ENCODE data around the gene RFTN1.

The RFTN1 gene

GRCh38 chr3:16377196-16377595, 136.3 kb downstream of the RFTN1 start:
- Histone ChIP-seq H3K9me3 (no peaks in the 10 kb centered on the region), H3K36me3 (peaks cover 5 to 23% (median 6%) of the 10 kb centered on the region in 3 donors), H3K27me3 (no peaks in the 10 kb centered on the region), H3K27ac (no peak overlapping the region), H3K4me1 (peaks cover 0 to 21% (median 8%) of the 10 kb centered on the region in 4 donors), H3K4me3 (no peak overlapping the region)
- DNase-seq: no peak
- intact Hi-C loops (cut with DNase I; ENCODE audit: low total_unique reads): no loop called here
- no peak for TF ChIP-seq CTCF (IDR thresholded peaks at IDR 0.05)

GRCh38 chr3:16375891-16376290, 137.6 kb downstream of the RFTN1 start:
- TF ChIP-seq CTCF (IDR thresholded peaks at IDR 0.05): no peak
- peaks cover 0 to 34% (median 15%) of the 10 kb centered on the region in 4 donors for H3K4me1 ChIP-seq
- no peaks in the 10 kb centered on the region for H3K9me3 ChIP-seq
- H3K27ac ChIP-seq: no peak overlapping the region
- no peaks in the 10 kb centered on the region for H3K27me3 ChIP-seq
- no peak overlapping the region for H3K4me3 ChIP-seq
- peaks cover 5 to 23% (median 6%) of the 10 kb centered on the region in 3 donors for H3K36me3 ChIP-seq
- DNase-seq: no peak
- intact Hi-C loops (cut with DNase I; ENCODE audit: low total_unique reads): no loop called here

- DNase-seq: no peak
- Histone ChIP-seq H3K4me1 (peaks cover 0 to 44% (median 23%) of the 10 kb centered on the region in 4 donors), H3K27ac (no peak overlapping the region), H3K27me3 (no peaks in the 10 kb centered on the region), H3K9me3 (no peaks in the 10 kb centered on the region), H3K36me3 (peaks cover 5 to 23% (median 6%) of the 10 kb centered on the region in 3 donors), H3K4me3 (no peak overlapping the region)
- intact Hi-C loops (cut with DNase I; ENCODE audit: low total_unique reads): no loop called here
- TF ChIP-seq CTCF (IDR thresholded peaks at IDR 0.05): no peak
These were observed 138.6 kb downstream of the RFTN1 start for GRCh38 chr3:16374935-16375245.

- Histone ChIP-seq H3K27ac (no peak overlapping the region), H3K27me3 (no peaks in the 10 kb centered on the region), H3K4me1 (peaks cover 0 to 50% (median 23%) of the 10 kb centered on the region in 4 donors), H3K9me3 (no peaks in the 10 kb centered on the region), H3K36me3 (peaks cover 5 to 24% (median 6%) of the 10 kb centered on the region in 3 donors), H3K4me3 (no peak overlapping the region)
- DNase-seq: no peak
- intact Hi-C loops (cut with DNase I; ENCODE audit: low total_unique reads): no loop called here
- no peak for TF ChIP-seq CTCF (IDR thresholded peaks at IDR 0.05)
These were observed 139.2 kb downstream of the RFTN1 start for GRCh38 chr3:16374047-16374934.

- intact Hi-C loops (cut with DNase I; ENCODE audit: low total_unique reads): no loop called here
- peak overlapping the region; percentile 17 to 52 for H3K27ac ChIP-seq
- peaks cover 5 to 30% (median 6%) of the 10 kb centered on the region in 3 donors for H3K36me3 ChIP-seq
These were observed 140.1 kb downstream of the RFTN1 start for GRCh38 chr3:16373341-16373946.

More at GRCh38 chr3:16373341-16373946, 140.1 kb downstream of the RFTN1 start:
- no peak for TF ChIP-seq CTCF (IDR thresholded peaks at IDR 0.05)
- H3K27me3 ChIP-seq: no peaks in the 10 kb centered on the region
- no peaks in the 10 kb centered on the region for H3K9me3 ChIP-seq
- H3K4me3 ChIP-seq: no peak overlapping the region
- peaks cover 0 to 53% (median 23%) of the 10 kb centered on the region in 4 donors for H3K4me1 ChIP-seq
- DNase-seq: no peak

Measured in tibial artery (tissue), 4 donors.